Prostate gland (tissue), 2 donors: ENCODE data around the gene CRYZL1.

Source experiments
- CTCF ChIP-seq, 4 experiments: fragments of 200-600 bp in 2 of 4; fragments of 450-650 bp in 2 of 4; sonication (generic) in 2 of 4; IDR thresholded peaks; 1 replicate in 3 of 4; 2 replicates in 1 of 4; pipeline ENCODE4 v1.5.1; 2016 to 2019; ENCODE audit warnings: antibody characterized with exemption in 4 of 4, mild to moderate bottlenecking in 2 of 4, moderate library complexity in 2 of 4
- POLR2A ChIP-seq: fragments of 450-650 bp; IDR thresholded peaks from one replicate; pipeline ENCODE4 v1.6.1; 2016; ENCODE audit warnings: antibody characterized with exemption, mild to moderate bottlenecking
- POLR2AphosphoS5 ChIP-seq: sonication (generic); formaldehyde crosslinking; IDR thresholded peaks from one replicate; pipeline ENCODE4 v1.6.1; 2017; ENCODE audit warnings: antibody characterized with exemption

- TF ChIP-seq CTCF (IDR thresholded peaks at IDR 0.05) (no peak), POLR2AphosphoS5 (no peak), POLR2A (no peak)
Measured at GRCh38 chr21:33598051-33598450, 43.5 kb downstream of the CRYZL1 start.
